Measurements from ENCODE around the gene CDK14.

CDK14 gene

DNA sequence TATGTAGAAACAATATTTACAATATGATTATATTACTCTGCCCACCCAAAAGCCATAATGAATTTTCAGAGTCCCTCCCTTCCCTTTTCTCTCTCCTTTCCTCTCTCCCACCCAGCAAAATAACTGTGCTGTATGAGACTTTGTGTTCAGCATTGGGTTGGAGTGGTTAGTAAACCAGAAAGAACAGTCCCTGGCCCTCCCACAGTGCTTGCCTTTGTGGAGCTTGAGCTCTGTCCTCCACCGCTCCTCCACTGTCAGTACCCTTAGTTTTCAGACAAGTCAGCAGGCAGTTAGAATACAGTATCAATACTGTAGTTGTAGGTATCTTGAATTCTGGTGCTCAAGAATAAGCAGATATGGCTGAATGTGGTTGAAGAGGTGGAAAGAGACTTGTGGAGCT is 92.7 kb downstream of the CDK14 start:
- Histone ChIP-seq H3K36me3 (ENCODE audit: control insufficient read depth in 1 of 2, insufficient read depth in 2 of 2, low read length in 2 of 2) (no peaks in the 10 kb centered on the region), H3K27ac (ENCODE audit: low read depth, low read length) (no peak overlapping the region), H3K9me3 (ENCODE audit: insufficient read depth, low read depth, low read length) (no peaks in the 10 kb centered on the region), H3K23ac (ENCODE audit: low read length) (no peak overlapping the region), H3K27me3 (ENCODE audit: insufficient read depth, low read length) (no peaks in the 10 kb centered on the region), H4K91ac (ENCODE audit: low read depth, low read length) (no peak overlapping the region), H3K4me3 (ENCODE audit: low read depth, low read length) (no peak overlapping the region), H3K4ac (ENCODE audit: low read depth, low read length) (no peak overlapping the region), H4K12ac (ENCODE audit: low read depth, low read length) (no peak overlapping the region), H2BK120ac (ENCODE audit: insufficient read depth, low read length, poor library complexity) (no peak overlapping the region), H2AK5ac (ENCODE audit: low read length) (no peak overlapping the region), H2BK12ac (ENCODE audit: low read length) (no peak overlapping the region), H3K9ac (ENCODE audit: low read length) (no peak overlapping the region), H4K8ac (ENCODE audit: low read depth, low read length) (no peak overlapping the region), H2AFZ (ENCODE audit: insufficient read depth, low read length, poor library complexity) (no peak overlapping the region), H2BK5ac (ENCODE audit: low read depth, low read length, poor library complexity) (no peak overlapping the region), H3K4me1 (ENCODE audit: control insufficient read depth in 1 of 2, insufficient read depth in 2 of 2, low read length in 2 of 2) (no peaks in the 10 kb centered on the region), H3K14ac (ENCODE audit: low read length) (no peak overlapping the region), H3K79me1 (ENCODE audit: low read length) (no peaks in the 10 kb centered on the region), H3K4me2 (ENCODE audit: low read length) (no peak overlapping the region), H3K79me2 (ENCODE audit: control insufficient read depth, insufficient read depth, low read length, poor library complexity) (no peaks in the 10 kb centered on the region), H3K18ac (ENCODE audit: low read length) (no peak overlapping the region)
- no peak for DNase-seq
- no CpG with 5 or more reads among the region's 1 CpG for WGBS (ENCODE audit: extremely low coverage, insufficient coverage, insufficient read length)

DNA sequence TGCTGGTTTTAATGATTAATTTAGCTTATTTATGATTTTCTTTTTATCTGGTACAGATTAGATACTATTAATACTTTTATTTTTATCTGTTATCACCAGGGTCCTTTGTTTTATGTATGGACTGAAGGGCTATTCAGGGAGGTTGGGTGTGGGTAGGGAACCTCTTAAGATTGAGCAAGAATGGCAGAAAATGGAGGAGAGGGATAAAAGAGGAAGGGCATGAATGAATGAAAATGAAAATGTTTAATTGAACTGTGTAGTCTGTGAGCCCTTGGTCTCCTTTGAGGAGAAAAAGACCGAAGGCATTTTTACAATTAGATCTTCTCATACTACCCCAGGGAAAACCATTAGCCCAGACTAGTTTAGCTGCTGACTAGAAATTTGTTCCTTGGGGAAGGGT is 93.1 kb downstream of the CDK14 start:
- no peak overlapping the region for H3K14ac ChIP-seq (ENCODE audit: low read length)
- H3K4me1 ChIP-seq (ENCODE audit: control insufficient read depth in 1 of 2, insufficient read depth in 2 of 2, low read length in 2 of 2), result no peaks in the 10 kb centered on the region
- H3K9me3 ChIP-seq (ENCODE audit: insufficient read depth, low read depth, low read length), result no peaks in the 10 kb centered on the region
- H3K18ac ChIP-seq (ENCODE audit: low read length), result no peak overlapping the region
- no peak overlapping the region for H2AK5ac ChIP-seq (ENCODE audit: low read length)
- no peak overlapping the region for H3K27ac ChIP-seq (ENCODE audit: low read depth, low read length)
- H3K27me3 ChIP-seq (ENCODE audit: insufficient read depth, low read length), result no peaks in the 10 kb centered on the region
- no peak overlapping the region for H4K8ac ChIP-seq (ENCODE audit: low read depth, low read length)
- H3K23ac ChIP-seq (ENCODE audit: low read length), result no peak overlapping the region
- H3K4ac ChIP-seq (ENCODE audit: low read depth, low read length), result no peak overlapping the region
- no peak overlapping the region for H3K4me2 ChIP-seq (ENCODE audit: low read length)
- H3K9ac ChIP-seq (ENCODE audit: low read length), result no peak overlapping the region
- H2BK120ac ChIP-seq (ENCODE audit: insufficient read depth, low read length, poor library complexity), result no peak overlapping the region
- H2BK12ac ChIP-seq (ENCODE audit: low read length), result no peak overlapping the region
- WGBS (ENCODE audit: extremely low coverage, insufficient coverage, insufficient read length), result no CpG with 5 or more reads among the region's 1 CpG
- H2BK5ac ChIP-seq (ENCODE audit: low read depth, low read length, poor library complexity), result no peak overlapping the region
- no peak overlapping the region for H3K4me3 ChIP-seq (ENCODE audit: low read depth, low read length)
- H4K91ac ChIP-seq (ENCODE audit: low read depth, low read length), result no peak overlapping the region
- no peak overlapping the region for H2AFZ ChIP-seq (ENCODE audit: insufficient read depth, low read length, poor library complexity)
- no peaks in the 10 kb centered on the region for H3K79me1 ChIP-seq (ENCODE audit: low read length)
- H4K12ac ChIP-seq (ENCODE audit: low read depth, low read length), result no peak overlapping the region
- H3K79me2 ChIP-seq (ENCODE audit: control insufficient read depth, insufficient read depth, low read length, poor library complexity), result no peaks in the 10 kb centered on the region
- no peaks in the 10 kb centered on the region for H3K36me3 ChIP-seq (ENCODE audit: control insufficient read depth in 1 of 2, insufficient read depth in 2 of 2, low read length in 2 of 2)
- no peak for DNase-seq

DNA sequence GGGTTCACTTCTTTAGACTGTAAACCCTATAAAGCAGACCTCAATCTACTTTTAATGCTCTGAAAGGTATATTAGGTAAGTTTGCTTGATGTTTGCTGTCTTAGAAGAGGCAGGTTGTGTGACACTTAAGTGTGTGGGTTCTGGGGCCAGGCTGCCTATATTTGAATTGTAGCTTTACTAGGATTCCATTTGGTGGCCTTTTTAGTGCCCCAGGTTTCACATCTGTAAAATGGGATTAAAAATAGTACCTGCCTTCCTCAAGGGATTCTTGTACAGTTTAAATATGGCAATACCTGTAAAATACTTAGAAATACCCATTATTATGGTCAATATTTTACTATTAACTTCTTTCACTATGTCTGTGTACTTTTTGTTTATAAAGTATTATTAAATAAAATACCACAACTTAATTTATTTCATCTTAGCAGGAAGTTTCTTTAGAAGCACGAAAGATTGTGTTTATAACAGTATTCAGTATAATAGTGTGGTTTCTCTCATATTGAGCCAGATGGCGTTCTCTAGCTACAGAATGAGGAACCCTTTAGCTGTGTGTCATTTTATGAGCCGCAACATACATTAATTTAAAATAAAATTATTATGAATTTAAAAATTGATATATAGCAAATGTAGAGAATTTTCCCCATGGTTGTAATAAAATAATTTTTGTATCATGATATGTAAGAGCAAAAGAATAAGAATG is 94.2 kb downstream of the CDK14 start:
- no peaks in the 10 kb centered on the region for H3K79me2 ChIP-seq (ENCODE audit: control insufficient read depth, insufficient read depth, low read length, poor library complexity)
- H3K14ac ChIP-seq (ENCODE audit: low read length), result no peak overlapping the region
- no peak for DNase-seq
- no peak overlapping the region for H2BK5ac ChIP-seq (ENCODE audit: low read depth, low read length, poor library complexity)
- no peak overlapping the region for H4K91ac ChIP-seq (ENCODE audit: low read depth, low read length)
- H3K4me1 ChIP-seq (ENCODE audit: control insufficient read depth in 1 of 2, insufficient read depth in 2 of 2, low read length in 2 of 2), result no peaks in the 10 kb centered on the region
- H3K9ac ChIP-seq (ENCODE audit: low read length), result no peak overlapping the region
- no peak overlapping the region for H2AFZ ChIP-seq (ENCODE audit: insufficient read depth, low read length, poor library complexity)
- no peak overlapping the region for H4K12ac ChIP-seq (ENCODE audit: low read depth, low read length)
- no peak overlapping the region for H3K27ac ChIP-seq (ENCODE audit: low read depth, low read length)
- H3K4me2 ChIP-seq (ENCODE audit: low read length), result no peak overlapping the region
- no peaks in the 10 kb centered on the region for H3K9me3 ChIP-seq (ENCODE audit: insufficient read depth, low read depth, low read length)
- H2BK120ac ChIP-seq (ENCODE audit: insufficient read depth, low read length, poor library complexity), result no peak overlapping the region
- H2AK5ac ChIP-seq (ENCODE audit: low read length), result no peak overlapping the region
- no peak overlapping the region for H3K4ac ChIP-seq (ENCODE audit: low read depth, low read length)
- no peak overlapping the region for H4K8ac ChIP-seq (ENCODE audit: low read depth, low read length)
- H3K27me3 ChIP-seq (ENCODE audit: insufficient read depth, low read length), result no peaks in the 10 kb centered on the region
- WGBS (ENCODE audit: extremely low coverage, insufficient coverage, insufficient read length), result no CpG with 5 or more reads among the region's 3 CpGs
- no peaks in the 10 kb centered on the region for H3K79me1 ChIP-seq (ENCODE audit: low read length)
- no peak overlapping the region for H2BK12ac ChIP-seq (ENCODE audit: low read length)
- H3K23ac ChIP-seq (ENCODE audit: low read length), result no peak overlapping the region
- no peak overlapping the region for H3K18ac ChIP-seq (ENCODE audit: low read length)
- no peak overlapping the region for H3K4me3 ChIP-seq (ENCODE audit: low read depth, low read length)
- H3K36me3 ChIP-seq (ENCODE audit: control insufficient read depth in 1 of 2, insufficient read depth in 2 of 2, low read length in 2 of 2), result no peaks in the 10 kb centered on the region

DNA sequence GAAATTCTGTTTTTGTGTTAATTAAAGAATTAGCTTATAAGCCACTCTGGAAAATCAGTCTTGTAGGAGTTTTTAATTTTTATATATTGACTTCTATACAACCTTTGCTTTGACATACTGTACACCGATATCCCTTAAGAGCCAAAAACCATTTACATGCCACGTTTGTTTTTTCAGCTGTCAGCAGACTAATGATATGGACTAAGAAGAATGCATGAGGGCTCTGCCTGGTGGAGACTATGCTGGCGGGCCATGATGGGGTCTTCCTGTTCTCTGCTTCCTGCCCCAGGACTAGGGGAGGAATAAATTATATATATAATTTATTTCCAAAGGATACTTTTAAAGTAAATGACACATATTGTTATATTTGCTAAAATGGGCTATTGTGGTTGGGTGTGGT is 96.3 kb downstream of the CDK14 start:
- no peak overlapping the region for H2BK120ac ChIP-seq (ENCODE audit: insufficient read depth, low read length, poor library complexity)
- no peaks in the 10 kb centered on the region for H3K27me3 ChIP-seq (ENCODE audit: insufficient read depth, low read length)
- no CpG with 5 or more reads among the region's 3 CpGs for WGBS (ENCODE audit: extremely low coverage, insufficient coverage, insufficient read length)
- H4K8ac ChIP-seq (ENCODE audit: low read depth, low read length), result no peak overlapping the region
- no peaks in the 10 kb centered on the region for H3K9me3 ChIP-seq (ENCODE audit: insufficient read depth, low read depth, low read length)
- no peak overlapping the region for H3K18ac ChIP-seq (ENCODE audit: low read length)
- H2BK5ac ChIP-seq (ENCODE audit: low read depth, low read length, poor library complexity), result no peak overlapping the region
- no peak overlapping the region for H3K4me2 ChIP-seq (ENCODE audit: low read length)
- no peak overlapping the region for H3K27ac ChIP-seq (ENCODE audit: low read depth, low read length)
- peak; percentile 17 to 37 for DNase-seq
- H3K36me3 ChIP-seq (ENCODE audit: control insufficient read depth in 1 of 2, insufficient read depth in 2 of 2, low read length in 2 of 2), result no peaks in the 10 kb centered on the region
- no peaks in the 10 kb centered on the region for H3K4me1 ChIP-seq (ENCODE audit: control insufficient read depth in 1 of 2, insufficient read depth in 2 of 2, low read length in 2 of 2)
- H2AK5ac ChIP-seq (ENCODE audit: low read length), result no peak overlapping the region
- H3K4me3 ChIP-seq (ENCODE audit: low read depth, low read length), result no peak overlapping the region
- no peak overlapping the region for H3K14ac ChIP-seq (ENCODE audit: low read length)
- H3K4ac ChIP-seq (ENCODE audit: low read depth, low read length), result no peak overlapping the region
- no peak overlapping the region for H2BK12ac ChIP-seq (ENCODE audit: low read length)
- H3K23ac ChIP-seq (ENCODE audit: low read length), result no peak overlapping the region
- H4K12ac ChIP-seq (ENCODE audit: low read depth, low read length), result no peak overlapping the region
- no peak overlapping the region for H2AFZ ChIP-seq (ENCODE audit: insufficient read depth, low read length, poor library complexity)
- H3K79me1 ChIP-seq (ENCODE audit: low read length), result no peaks in the 10 kb centered on the region
- no peak overlapping the region for H3K9ac ChIP-seq (ENCODE audit: low read length)
- no peak overlapping the region for H4K91ac ChIP-seq (ENCODE audit: low read depth, low read length)
- no peaks in the 10 kb centered on the region for H3K79me2 ChIP-seq (ENCODE audit: control insufficient read depth, insufficient read depth, low read length, poor library complexity)
